WERI-Rb-1 (cell line): ENCODE measurements around the gene GLB1L.
"Not testable (repeated sequence)": the region's sequence is repeated elsewhere in the genome, so short reads cannot be mapped to it uniquely, and the experiment has no call there.

ENCODE experiments used
- DNase-seq: peaks from one replicate; pipeline ENCODE4 v3.0.0-alpha.2; 2020
- H3K27ac ChIP-seq: fragments of 250-450 bp; sonication (Bioruptor Pico); 2 replicates; pipeline ENCODE4 v1.5.1; 2020; ENCODE audit warnings: mild to moderate bottlenecking, moderate library complexity
- H3K27me3 ChIP-seq: fragments of 250-450 bp; sonication (Bioruptor Pico); 2 replicates; pipeline ENCODE4 v1.5.1; 2021; ENCODE audit warnings: mild to moderate bottlenecking, low read depth, moderate library complexity; ENCODE audit not compliant: insufficient read depth, severe bottlenecking
- H3K36me3 ChIP-seq: fragments of 250-450 bp; sonication (Bioruptor Pico); 2 replicates; pipeline ENCODE4 v1.5.1; 2020; ENCODE audit warnings: mild to moderate bottlenecking, moderate library complexity
- H3K4me3 ChIP-seq: 2 replicates; pipeline ENCODE4 v1.5.1; 2011; ENCODE audit warnings: low read depth, mild to moderate bottlenecking, control low read depth, low read length
- H3K9me3 ChIP-seq: fragments of 250-450 bp; sonication (Bioruptor Pico); 2 replicates; pipeline ENCODE4 v1.5.1; 2021; ENCODE audit warnings: mild to moderate bottlenecking, moderate library complexity; ENCODE audit not compliant: severe bottlenecking
- TF ChIP-seq, protein P1 (sequence below): IDR thresholded peaks from 2 replicates; pipeline ENCODE4 v1.5.1; 2011; ENCODE audit warnings: low read depth, mild to moderate bottlenecking, control low read depth, inconsistent platforms, low read length

The GLB1L gene

DNA sequence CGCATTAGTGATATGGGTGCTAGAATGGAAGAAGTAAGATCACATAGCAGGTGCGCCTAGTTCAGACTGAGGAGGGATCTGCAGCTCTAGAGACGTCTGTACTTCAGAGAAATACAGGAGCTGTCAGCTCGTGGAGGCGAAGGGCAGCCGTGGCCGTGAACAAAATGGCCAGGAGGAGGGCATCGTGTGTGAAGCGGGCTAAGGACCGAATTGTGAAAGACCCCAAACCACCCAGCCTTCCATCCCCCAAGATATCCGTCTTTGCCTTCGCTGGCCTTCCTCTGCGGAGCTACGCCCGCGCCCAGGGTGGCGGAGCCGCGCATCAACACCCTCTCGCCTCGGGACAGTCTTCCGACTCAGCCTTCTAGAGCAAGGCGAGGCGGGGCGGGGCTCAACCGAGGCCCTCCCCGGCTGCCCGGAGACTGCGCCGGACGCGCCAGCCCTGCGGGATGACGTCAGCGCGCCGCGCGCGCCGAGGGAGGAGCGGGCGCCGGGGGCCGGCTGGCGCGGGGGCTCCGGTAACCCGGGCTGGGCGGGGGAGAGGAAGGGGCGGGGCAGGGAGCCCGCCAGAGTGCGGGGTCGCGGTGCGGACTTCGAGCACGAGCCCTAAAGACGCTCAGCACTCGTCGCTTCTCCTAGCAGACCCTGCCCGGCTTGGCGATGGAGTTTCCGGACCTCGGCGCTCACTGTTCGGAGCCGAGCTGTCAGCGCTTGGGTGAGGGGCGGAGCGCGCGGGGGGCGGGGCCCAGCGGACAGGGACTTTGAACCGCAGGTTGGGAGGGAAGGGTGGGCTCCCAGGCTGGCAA lies 38.7 kb downstream of the GLB1L start, which contains the start of gene ZFAND2B:
ZFAND2B (plus strand) TSS at position 455 of the 806 bp plus-strand sequence; CDS start at position 661, 206 bp downstream.
- TF ChIP-seq, protein P1, sequence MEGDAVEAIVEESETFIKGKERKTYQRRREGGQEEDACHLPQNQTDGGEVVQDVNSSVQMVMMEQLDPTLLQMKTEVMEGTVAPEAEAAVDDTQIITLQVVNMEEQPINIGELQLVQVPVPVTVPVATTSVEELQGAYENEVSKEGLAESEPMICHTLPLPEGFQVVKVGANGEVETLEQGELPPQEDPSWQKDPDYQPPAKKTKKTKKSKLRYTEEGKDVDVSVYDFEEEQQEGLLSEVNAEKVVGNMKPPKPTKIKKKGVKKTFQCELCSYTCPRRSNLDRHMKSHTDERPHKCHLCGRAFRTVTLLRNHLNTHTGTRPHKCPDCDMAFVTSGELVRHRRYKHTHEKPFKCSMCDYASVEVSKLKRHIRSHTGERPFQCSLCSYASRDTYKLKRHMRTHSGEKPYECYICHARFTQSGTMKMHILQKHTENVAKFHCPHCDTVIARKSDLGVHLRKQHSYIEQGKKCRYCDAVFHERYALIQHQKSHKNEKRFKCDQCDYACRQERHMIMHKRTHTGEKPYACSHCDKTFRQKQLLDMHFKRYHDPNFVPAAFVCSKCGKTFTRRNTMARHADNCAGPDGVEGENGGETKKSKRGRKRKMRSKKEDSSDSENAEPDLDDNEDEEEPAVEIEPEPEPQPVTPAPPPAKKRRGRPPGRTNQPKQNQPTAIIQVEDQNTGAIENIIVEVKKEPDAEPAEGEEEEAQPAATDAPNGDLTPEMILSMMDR, result no peak
- H3K27ac ChIP-seq, result peak within 1 kb of the TSS; percentile 87
- H3K27me3 ChIP-seq, result no peaks in the 10 kb centered on the region
- DNase-seq, result peak; percentile 94
- H3K36me3 ChIP-seq, result peaks cover 40% of the 10 kb centered on the region
- H3K9me3 ChIP-seq, result no peaks in the 10 kb centered on the region
- peak within 1 kb of the TSS; percentile 62 for H3K4me3 ChIP-seq

- Histone ChIP-seq H3K27me3 (no peaks in the 10 kb centered on the region), H3K9me3 (no peaks in the 10 kb centered on the region), H3K4me3 (peak overlapping the region; percentile 46), H3K36me3 (peaks cover 36% of the 10 kb centered on the region), H3K27ac (peak overlapping the region; percentile 87)
- DNase-seq, result no peak
- TF ChIP-seq, protein P1, result no peak
These were observed 39.3 kb downstream of the GLB1L start for GRCh38 chr2:219205981-219206327.

GRCh38 chr2:219205165-219205538 lies 40.1 kb downstream of the GLB1L start:
- no peak overlapping the region for H3K4me3 ChIP-seq
- no peaks in the 10 kb centered on the region for H3K9me3 ChIP-seq
- H3K27ac ChIP-seq, result no peak overlapping the region
- TF ChIP-seq, protein P1, result no peak
- no peaks in the 10 kb centered on the region for H3K27me3 ChIP-seq
- no peak for DNase-seq
- H3K36me3 ChIP-seq, result peaks cover 28% of the 10 kb centered on the region

GRCh38 chr2:219204425-219205164 lies 40.6 kb downstream of the GLB1L start:
- Histone ChIP-seq H3K9me3 (no peaks in the 10 kb centered on the region), H3K4me3 (no peak overlapping the region), H3K27me3 (no peaks in the 10 kb centered on the region), H3K27ac (no peak overlapping the region), H3K36me3 (peaks cover 23% of the 10 kb centered on the region)
- no peak for DNase-seq
- TF ChIP-seq, protein P1, result no peak

- not testable (repeated sequence) for H3K4me3 ChIP-seq, DNase-seq, H3K27me3 ChIP-seq, H3K36me3 ChIP-seq, H3K9me3 ChIP-seq, H3K27ac ChIP-seq
These were observed 43.9 kb downstream of the GLB1L start for GRCh38 chr2:219201331-219201730.

GRCh38 chr2:219200502-219201326 lies 44.5 kb downstream of the GLB1L start:
- H3K36me3 ChIP-seq, H3K27me3 ChIP-seq, H3K27ac ChIP-seq, DNase-seq, H3K9me3 ChIP-seq, H3K4me3 ChIP-seq: not testable (repeated sequence)
